ENCODE measurements around the gene EHBP1L1. TPM values are rescaled to one million over a fixed set of nuclear protein-coding genes. Genes with fewer than 3 reads are reported as not detected.

Gene EHBP1L1
- total RNA-seq, 2 donors from 2014 or later, result 286 to 395 TPM

Other genes with a start within 250 kb of the EHBP1L1 start
- 10 to 100 TPM; 33.3 to 49.4 TPM for gene DPF2, start 242.2 kb upstream of the EHBP1L1 start, total RNA-seq
- not detected for gene TIGD3, start 221.3 kb upstream of the EHBP1L1 start, total RNA-seq
- 10 to 100 TPM; 19.0 to 26.7 TPM for gene SLC25A45, start 193.4 kb upstream of the EHBP1L1 start, total RNA-seq
- 10 to 100 TPM; 45.2 to 45.9 TPM for gene FRMD8, start 189.4 kb upstream of the EHBP1L1 start, total RNA-seq
- gene NEAT1, start 153.3 kb upstream of the EHBP1L1 start, total RNA-seq, result 1,000 to 10,000 TPM in 1 of 2 donors, 100 to 1,000 TPM in 1; 848 to 1,659 TPM
- over 10,000 TPM; 20,776 to 38,952 TPM for gene MALAT1, start 77.0 kb upstream of the EHBP1L1 start, total RNA-seq
- gene SCYL1, start 51.0 kb upstream of the EHBP1L1 start, total RNA-seq, result 100 to 1,000 TPM in 1 of 2 donors, 10 to 100 TPM in 1; 96.8 to 106 TPM
- gene LTBP3, start 17.7 kb upstream of the EHBP1L1 start, total RNA-seq, result 100 to 1,000 TPM; 492 to 512 TPM
- gene ZNRD2, start 5.6 kb upstream of the EHBP1L1 start, total RNA-seq, result 10 to 100 TPM; 38.4 to 51.7 TPM
- 100 to 1,000 TPM in 1 of 2 donors, 10 to 100 TPM in 1; 53.3 to 127 TPM for gene FAM89B, start 3.5 kb upstream of the EHBP1L1 start, total RNA-seq
- under 1 TPM in 1 of 2 donors, not detected in 1; 0.95 TPM for gene KCNK7, start 19.7 kb downstream of the EHBP1L1 start, total RNA-seq
- 10 to 100 TPM; 48.3 to 62.8 TPM for gene MAP3K11, start 38.2 kb downstream of the EHBP1L1 start, total RNA-seq
- gene PCNX3, start 39.7 kb downstream of the EHBP1L1 start, total RNA-seq, result 10 to 100 TPM; 37.5 to 39.5 TPM
- 10 to 100 TPM; 47.9 to 69.8 TPM for gene SIPA1, start 62.0 kb downstream of the EHBP1L1 start, total RNA-seq
- gene RELA, start 86.9 kb downstream of the EHBP1L1 start, total RNA-seq, result 10 to 100 TPM; 81.5 to 84.4 TPM
- gene KAT5, start 136.2 kb downstream of the EHBP1L1 start, total RNA-seq, result 10 to 100 TPM; 49.0 to 50.5 TPM
- 100 to 1,000 TPM; 138 to 185 TPM for gene RNASEH2C, start 144.7 kb downstream of the EHBP1L1 start, total RNA-seq
- 10 to 100 TPM; 26.3 to 38.4 TPM for gene AP5B1, start 204.9 kb downstream of the EHBP1L1 start, total RNA-seq
- under 1 TPM in 1 of 2 donors, not detected in 1; 0.27 TPM for gene OVOL1, start 211.0 kb downstream of the EHBP1L1 start, total RNA-seq